GM21717 (cell line): ENCODE data around the gene FXYD3.

Experiments
- ATAC-seq: cut with Tn5 transposase; IDR thresholded peaks from one replicate; pipeline ENCODE4 v1.9.1; 2021; ENCODE audit warnings: mild to moderate bottlenecking, moderate library complexity; ENCODE audit not compliant: unreplicated experiment

Gene FXYD3, protein sequence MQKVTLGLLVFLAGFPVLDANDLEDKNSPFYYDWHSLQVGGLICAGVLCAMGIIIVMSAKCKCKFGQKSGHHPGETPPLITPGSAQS

DNA sequence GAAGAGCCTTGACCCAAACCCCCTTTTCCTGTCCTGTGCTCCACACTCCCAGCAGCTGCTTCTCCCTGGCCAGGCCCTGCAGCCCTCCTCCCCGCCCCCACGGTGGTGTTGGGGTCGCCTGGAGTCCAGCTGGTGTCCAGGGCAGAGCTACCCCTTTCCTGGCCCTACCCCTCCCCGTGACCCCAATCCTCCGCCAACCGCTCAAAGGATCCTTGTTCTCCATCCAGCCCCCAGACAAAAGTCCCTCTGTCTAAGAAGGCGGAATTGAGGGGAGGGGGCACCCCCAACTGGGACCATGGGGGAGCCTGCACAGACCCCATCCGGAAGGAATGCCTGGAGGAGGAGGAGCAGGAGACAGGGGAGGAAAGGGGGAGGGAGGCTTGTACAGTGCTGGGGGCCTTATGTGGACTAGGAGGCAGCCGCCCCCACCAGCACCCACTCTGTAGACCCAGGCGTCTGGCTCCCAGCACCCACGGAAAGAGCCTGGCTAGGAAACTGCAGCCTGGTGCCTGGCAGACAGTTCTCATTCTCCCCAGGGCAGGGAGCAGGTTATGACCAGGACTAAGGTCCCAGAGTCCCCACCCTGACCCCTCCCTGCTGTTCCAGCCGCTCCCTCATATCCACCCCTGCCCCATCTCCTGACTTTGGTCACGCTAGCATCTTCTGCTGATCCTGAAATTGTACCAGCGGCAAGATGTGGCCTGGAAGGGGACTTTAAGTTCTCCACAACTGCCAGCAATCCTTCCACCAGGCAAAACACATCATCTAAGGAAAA, at the start of gene FXYD3:
TSS of gene FXYD3 (plus strand) at position 647 of the 775 bp plus-strand sequence. CDS start 3,554 bp downstream, outside the sequence.
- ATAC-seq: no peak

DNA sequence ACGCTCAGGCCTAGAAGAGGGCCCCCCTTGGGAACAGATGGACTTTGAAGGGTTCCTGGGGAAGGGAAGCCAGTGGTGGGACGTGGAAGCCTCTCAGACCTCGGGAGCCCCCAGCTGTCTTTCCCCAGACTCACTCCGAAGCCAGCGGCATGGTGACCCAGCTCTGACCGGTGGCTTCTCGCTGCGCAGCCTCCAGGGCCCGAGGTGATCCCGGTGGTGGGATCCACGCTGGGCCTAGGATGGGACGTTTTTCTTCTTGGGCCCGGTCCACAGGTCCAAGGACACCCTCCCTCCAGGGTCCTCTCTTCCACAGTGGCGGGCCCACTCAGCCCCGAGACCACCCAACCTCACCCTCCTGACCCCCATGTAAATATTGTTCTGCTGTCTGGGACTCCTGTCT, 49.5 kb upstream of the FXYD3 start:
- no peak for ATAC-seq

DNA sequence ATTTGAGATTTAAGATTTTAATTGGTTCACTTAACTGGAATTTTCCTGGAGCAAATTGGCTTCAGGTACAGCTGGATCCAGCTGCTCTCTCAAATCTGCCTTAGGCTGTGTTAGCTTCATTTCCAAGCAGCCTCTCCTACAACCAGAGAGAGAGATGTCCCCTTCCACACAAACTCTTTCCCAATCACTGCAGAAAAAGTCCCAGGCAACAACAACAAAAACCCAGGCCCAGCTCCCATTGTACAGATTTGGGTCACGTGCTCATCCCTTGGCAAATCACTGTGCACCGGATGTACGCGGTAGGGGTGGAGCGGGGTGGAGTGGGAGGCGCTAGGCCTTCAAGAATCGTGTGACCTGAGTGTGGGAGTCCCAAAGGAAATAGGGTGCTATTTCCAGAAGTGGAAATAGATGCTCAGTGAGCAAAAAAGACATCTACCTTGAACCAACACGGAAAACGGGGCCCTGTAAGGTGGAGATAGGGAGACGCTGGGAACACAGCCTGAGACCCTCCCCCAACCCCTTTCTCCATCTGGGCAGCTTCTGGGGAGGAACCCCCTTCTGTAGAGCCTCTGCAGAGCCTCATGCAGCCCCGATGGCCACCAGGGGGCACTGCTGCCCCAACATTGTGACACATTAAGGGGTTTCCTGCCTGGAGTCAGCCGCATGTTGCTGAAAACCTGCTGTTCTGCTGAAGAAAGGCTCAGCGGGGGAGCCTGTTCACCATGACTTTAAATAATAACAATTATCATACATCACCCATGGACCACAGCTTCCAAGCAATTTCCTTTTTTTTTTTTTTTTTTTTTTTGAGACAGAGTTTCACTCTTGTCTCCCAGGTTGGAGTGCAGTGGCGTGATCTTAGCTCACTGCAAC, 48.7 kb upstream of the FXYD3 start:
- no peak for ATAC-seq

DNA sequence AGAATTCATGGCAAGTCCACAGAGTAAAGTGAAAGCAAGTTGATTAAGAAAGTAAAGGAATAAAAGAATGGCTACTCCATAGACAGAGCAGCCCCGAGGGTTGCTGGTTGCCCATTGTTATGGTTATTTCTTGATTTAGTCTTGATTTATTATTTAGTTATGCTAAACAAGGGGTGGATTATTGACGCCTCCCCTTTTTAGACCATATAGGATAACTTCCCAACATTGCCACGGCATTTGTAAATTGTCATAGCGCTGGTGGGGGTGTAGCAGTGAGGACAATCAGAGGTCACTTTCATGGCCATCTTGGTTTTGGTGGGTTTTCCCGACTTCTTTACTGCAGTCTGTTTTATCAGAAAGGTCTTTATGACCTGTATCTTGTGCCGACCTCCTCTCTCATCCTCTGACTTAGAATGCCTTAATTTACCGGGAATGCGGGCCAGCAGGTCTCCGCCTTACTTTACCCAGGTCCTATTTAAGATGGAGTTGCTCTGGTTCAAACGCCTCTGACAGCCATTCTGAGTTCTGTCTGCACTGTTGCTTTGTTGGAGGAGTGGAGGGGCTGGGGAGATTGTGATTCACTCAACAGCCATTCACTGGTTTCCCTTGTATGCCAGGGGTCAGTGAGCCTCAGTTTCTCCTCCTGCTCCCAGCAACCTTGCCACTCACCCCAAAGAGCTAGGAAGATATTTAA, 46.5 kb upstream of the FXYD3 start:
- no peak for ATAC-seq

DNA sequence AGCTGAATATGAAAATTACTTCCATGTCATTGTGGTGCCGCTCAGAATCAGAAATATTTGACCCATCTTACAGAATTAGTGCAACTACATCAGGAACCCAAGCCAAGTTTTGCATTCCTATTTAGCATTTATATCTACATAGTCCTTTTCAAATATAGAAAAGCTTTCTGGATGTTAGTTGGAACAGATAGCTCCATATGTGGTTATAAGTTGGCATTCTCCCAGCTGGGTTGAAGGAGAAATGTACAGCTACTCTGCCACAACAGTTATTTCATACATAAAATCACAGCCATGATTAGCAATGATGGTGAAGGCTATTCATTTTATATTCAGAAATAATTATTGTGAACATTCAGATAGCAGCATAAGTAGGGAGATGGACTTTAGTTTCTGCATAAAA, 45.9 kb upstream of the FXYD3 start:
- ATAC-seq: no peak

DNA sequence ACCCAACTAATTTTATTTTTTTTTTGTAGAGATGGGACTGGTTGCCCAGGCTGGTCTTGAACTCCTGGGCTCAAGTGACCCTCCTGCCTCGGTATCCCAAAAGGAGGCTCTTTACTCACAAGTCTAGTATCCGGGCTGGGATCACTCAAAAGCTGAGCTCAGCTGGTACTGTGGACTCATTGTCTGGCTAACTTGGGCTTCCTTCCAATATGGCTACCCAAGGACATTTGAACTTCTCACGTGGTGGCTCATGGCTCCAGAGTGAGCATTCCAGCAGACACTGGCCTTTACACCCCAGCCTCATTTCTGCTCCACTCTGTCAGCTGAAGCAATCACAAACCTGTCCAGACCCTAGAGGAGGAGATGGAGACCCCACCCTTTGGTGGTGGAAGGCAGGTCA, 45.2 kb upstream of the FXYD3 start:
- no peak for ATAC-seq

DNA sequence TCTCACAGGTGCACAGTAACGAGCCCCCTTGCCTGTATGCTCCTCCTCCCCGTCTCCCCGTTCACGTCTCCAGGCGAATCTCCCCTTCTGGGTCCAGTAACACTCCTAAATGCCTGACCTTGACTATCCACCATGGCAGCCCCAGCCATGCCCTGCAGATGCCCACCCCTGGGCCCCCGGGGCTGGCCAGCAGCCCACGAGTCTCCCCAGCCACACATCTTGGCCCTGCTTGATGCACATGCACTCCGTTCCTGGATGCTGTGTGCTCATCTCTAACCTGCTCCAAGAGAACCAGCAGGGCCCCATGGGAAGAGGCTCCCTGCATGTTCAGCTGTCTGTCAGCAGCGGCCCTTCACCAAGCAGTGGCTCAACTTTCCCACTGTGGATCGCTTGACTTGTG, 42.1 kb upstream of the FXYD3 start:
- ATAC-seq: no peak

DNA sequence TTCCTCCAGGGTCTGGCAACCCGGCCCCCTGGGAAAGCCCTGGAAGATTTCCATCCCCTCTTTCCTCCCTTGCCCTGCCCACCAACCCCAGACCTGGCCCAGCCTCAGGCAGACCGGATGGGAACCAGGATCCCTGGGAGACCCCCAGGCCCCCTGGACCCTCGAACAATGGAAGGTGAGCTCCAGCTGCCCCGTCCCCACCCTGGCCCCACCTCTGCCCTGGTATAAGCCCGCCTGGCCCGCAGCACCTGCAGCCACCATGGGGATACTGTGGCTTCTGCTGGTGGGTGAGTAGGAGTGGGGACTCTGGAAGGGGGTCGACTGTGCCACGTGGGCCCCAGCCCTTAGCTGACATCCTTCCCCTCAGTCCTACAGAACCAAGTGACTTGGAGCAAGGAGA, 41.7 kb upstream of the FXYD3 start:
- ATAC-seq: no peak

DNA sequence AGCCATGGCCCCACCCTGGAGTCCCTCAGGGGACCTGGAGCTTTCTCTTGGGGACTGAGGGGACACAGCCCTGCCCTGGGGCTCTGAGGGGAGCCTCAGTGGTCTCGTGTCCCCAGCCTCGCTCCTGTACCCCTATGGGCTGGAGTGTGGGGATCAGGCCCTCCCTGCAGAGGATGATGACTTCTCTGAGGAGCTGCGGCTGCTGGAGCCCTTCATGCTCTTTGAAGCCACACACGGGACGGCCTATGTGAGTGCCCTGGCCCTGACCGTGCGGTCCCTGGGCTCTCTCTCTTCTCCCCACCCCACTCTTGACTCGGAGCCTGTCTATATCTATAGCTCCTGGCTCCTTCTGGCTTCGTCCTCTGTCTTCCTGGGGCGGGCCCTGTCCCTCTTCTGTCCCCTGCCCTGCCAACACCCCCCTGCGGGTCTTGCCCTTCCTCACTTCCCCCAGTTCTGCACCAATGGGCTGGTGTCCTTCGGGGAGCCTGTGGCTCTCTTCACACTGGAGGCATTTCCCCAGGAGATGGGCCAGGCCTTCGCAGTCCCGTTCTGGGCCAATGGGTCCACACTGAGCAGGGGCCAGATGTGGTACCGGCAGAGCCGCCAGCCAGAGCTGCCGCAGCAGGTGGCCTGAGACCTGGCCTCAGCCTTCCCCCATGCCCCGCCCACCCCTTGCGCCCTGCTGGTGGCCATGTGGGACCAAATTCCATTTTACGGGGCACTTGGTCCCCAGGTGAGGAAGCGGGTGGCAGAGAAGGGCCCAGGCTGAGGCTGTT, 41.0 kb upstream of the FXYD3 start:
- no peak for ATAC-seq

DNA sequence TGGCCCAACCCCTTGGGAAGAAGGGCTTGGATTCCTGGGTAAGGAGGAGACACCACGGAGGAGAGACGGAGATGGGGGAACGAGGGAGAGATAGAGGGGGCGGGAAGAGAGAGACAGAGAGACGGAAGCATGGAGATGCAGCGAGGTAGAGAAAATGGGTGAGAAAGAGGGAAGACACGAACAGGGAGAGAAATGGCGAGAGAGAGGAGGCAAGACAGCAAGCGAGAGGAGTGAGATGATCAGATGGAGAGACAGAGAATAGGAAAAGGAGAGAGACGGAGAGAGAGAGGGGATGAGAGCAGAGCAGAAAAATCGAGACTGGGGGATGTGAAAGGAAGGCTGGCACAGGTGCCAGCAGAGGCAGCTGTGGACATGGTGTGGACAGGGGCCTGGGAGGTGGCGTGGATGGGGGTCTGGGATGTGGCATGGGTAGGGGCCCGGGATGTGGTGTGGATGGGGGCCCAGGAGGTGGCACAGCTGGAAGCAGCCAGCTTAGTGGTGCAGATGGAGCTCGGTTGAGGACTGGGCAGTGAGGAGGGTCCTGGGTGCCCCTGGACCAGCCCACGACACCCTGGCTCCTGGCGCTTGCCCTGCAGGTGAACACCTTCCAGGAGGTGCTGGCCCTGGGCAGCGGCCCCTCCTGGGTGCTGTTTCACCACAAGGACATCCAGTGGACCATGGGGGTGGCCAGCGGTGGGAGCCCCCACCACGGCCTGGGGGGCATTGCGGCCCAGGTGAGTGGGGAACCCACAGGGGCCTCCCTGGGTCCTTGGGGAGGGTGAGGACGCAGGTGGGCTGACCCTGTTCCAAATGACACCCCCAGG, 40.2 kb upstream of the FXYD3 start:
- ATAC-seq: no peak

DNA sequence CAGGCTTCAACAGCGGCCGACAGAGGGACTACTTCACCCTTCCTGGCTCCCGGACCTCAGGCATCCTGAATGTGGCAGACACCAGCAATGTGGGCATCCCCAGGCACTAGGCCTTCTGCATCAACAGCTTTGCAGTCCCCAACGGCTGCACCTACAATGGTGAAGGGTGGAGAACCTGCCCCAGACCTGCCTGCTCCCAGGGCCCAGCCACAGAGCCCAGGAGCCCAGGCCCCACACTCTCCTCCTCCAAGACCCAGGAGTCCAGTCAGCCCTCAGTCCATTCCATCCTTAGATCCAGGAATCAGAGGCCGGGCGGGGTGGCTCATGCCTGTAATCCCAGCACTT, 39.6 kb upstream of the FXYD3 start:
- ATAC-seq: no peak

DNA sequence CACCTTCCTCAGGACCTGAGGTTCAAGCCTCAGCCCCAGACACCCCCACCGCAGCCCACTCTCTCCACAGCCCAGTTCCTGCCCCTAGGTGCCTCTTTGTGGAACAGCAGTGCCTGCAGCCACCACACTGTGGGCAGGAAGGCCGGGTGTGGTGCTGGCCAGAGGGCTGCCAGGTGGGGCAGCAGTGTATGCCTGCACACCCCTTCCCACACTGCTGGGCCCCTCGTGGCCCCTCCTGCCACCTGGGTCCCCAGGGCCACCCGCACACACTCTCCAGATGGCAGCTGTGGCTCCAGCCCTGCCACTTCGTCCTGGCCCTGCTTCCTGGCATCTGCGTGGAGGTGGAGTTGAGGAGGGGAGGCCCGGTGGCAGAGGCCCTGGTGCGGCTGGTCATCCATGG, 39.0 kb upstream of the FXYD3 start:
- no peak for ATAC-seq

DNA sequence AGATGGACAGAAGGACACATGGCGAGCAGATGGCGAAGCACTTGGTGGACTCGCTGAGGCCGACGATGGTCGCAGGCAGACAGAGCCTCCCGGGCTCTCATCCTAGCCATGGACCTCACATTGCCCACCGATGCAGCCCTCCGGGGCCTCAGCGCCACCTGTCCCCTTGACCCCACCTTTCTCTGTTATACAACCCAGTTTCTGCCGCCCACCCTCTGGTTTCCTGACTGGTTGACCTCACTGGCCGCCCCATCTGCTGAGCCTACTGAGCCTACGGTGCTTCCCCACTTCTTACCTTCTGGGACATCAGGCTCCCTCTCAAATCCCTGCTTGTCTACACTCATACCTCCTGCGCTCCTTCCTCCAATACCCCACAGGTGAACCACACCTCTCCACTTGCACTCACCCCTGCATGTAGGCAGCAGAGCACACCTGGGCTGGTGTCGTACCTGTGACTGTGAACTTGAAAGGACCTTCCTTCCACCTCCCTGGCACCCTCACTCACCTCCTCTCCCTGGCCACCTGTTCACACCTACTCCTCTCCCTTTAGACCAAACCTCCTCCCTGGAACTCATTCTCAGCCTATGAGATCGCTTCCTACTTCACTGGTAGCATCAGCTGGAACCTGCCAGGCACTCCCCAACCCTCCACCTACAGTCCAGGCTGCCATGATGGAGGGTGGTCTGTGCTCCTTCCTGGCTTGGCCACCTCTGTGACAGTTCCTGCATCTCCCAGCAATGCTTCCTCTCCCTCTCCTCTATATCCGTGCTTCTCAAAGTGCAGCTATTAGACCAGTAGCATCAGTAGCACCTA, 38.0 kb upstream of the FXYD3 start:
- no peak for ATAC-seq

DNA sequence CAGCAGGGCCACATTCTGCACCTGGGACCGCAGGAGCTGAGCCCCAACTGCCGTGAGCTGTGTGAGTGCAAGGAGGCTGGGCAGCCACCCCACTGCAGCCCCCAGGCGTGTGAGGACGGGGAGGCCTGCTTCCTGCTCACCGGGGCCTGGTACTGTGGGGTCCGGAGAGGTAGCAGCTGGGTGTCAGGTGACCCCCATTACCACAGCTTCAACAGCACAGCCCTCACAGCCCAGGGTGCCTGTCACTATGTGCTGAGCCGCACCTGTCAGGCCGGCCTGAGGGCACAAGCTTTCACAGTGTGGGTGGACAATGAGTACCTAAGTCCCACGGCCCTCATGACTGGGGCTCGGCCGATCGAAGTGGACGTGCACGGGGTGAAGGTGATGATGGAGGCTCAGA, 35.8 kb upstream of the FXYD3 start:
- ATAC-seq: no peak

DNA sequence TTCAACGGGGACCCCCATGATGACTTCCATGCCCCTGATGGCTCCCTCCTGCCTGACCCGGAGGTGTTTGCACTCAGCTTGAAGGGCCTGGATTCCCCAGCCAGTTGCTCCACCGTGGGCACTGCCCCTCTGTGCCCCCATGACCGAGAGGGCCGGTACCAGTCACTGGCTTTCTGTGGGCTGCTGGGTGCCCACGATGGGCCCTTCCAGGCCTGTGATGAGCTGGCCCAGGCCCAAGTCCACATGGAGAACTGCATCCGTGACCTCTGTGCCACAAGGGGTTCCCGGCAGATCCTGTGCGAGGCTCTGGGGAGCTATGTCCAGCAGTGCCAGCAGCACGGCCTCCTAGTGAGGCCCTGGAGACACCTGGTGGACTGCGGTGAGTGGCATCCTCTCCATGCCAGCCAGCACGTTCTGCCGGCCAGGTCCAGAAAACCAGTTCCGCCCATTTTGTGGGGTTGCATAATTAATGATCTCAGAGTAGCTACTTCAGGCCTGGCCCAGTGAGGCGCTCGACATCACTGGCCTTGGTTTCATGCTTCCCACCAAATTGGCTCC, 34.9 kb upstream of the FXYD3 start:
- no peak for ATAC-seq

DNA sequence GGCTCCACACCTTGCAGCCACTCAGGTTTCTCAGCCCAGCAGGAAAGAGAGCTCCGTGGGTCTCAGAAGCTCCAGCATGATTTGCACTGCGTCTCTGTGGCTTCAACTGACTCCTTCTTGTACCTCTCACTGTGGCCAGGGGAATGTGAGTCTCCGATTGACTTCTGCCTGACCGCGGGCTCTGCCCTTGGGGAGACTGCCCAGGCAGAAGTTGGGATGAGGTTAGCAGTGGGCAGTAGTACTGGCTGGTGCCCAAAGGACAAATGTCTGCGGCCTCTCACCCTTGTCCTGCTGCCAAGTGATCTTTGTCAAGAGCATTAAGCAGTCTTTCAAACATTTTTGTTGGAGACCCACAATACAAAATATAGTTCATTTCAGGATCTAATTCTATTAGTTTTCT, 34.4 kb upstream of the FXYD3 start:
- ATAC-seq: no peak

DNA sequence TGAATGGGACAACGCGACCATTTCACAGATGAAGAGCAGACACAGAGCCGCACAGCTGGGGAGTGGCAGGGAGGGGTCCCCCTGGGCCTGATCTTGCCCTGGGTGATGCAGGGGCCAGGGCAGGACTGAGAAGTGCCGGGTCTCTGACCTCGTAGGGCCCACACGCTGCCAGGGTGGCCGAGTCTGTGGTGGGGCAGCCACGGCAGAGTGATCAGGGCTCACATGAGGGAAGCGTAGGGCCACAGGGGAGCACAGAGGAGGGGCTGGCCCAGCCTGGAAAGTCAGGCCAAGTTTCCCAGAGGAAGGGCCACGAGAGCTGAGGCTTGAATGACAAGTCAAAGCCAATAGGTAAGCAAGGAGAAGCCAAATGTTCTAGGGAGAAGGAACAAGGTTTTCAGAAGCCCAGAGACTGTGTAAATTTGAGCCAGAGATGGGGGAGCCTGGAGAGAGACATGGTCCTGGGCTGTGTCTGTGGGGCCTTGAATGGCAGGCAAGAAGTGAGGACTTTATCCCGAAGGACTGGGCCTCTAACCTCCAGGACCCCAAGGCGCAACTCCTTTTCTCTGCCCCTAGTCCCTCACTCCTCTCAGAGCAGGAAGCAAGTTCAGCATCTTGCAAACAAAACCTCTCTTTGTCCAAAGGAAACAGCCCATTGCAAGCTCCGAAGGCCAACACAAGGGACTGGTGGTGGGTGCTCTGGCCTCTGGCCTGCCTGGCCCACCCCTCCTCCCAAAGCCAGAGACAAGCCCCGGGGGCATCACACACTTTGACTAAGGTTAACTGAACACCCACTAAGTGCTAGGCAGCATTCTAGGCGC, 31.7 kb upstream of the FXYD3 start:
- ATAC-seq: no peak

DNA sequence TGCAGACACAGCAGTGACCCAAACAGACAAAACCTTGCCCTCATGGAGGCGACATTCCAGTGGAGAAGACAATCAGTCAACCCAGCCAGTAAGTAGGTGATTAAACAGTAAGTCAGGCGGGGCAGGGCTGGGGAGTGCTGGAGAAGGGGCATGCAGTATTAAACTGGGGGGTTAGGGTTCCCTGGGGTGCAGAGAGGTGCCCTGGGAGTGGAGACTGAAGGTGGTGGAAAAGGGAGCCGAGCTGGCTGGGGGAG, 31.2 kb upstream of the FXYD3 start:
- ATAC-seq: no peak
